Measurements from ENCODE around the gene CATSPERD. TPM values are rescaled to one million over a fixed set of nuclear protein-coding genes. Genes with fewer than 3 reads are reported as not detected.
"Not testable (repeated sequence)": the region's sequence is repeated elsewhere in the genome, so short reads cannot be mapped to it uniquely, and the experiment has no call there.

CATSPERD gene
- total RNA-seq, 1 donor from 2014 or later: 0.41 TPM

DNA sequence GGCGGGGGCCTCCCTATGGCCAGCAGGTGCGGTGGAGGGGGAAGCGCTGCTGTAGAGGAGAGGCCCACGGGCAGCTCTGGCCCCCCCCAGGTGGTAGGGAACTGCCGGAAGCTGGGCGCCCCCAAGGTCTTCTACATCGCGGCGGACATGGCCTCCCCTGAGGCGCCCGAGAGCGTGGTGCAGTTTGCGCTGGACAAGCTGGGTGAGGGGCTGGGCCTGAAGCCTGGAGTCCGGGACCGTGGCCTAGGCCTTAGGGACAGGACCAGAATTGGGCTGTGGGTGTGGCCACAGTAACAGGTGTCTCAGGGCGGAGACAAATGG, 34.2 kb upstream of the CATSPERD start:
- no peak for FAIRE-seq
- no peak for DNase-seq (ENCODE audit: low spot score in 2 of 2)

GRCh38 chr19:5686647-5687359, 33.6 kb upstream of the CATSPERD start:
- FAIRE-seq: no peak

GRCh38 chr19:5687360-5688198, 32.9 kb upstream of the CATSPERD start:
- FAIRE-seq: no peak
- DNase-seq (ENCODE audit: low spot score in 2 of 2): no peak

More at GRCh38 chr19:5686647-5687359, 33.6 kb upstream of the CATSPERD start:
- DNase-seq (ENCODE audit: low spot score in 2 of 2): peak; percentile 88 to 95

DNA sequence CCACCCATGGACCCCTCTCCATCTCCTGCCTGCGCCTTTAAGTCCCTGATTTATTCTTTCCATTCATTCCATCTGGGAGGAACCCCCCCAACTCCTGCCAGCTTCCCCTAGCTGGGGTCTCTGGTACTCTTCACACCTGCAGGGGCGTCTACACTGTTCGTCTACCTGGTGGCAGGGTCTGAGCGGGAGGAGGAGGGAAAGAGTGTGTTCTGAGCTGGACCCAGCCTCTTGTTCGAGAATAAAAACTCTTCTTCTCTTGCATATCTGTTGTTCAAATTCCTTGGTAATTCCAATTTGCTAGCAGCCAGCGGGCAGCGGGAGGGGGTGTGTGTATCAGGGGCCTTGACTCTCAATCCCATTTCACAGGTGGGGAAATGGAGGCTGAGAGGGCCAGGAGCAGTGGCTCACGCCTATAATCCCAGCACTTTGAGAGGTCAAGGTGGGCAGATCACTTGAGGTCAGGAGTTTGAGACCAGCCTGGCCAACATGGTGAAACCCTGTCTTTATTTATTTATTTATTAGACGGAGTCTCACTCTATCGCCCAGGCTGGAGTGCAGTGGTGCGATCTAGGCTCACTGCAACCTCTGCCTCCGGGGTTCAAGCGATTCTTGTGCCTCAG, 32.1 kb upstream of the CATSPERD start:
- not testable (repeated sequence) for FAIRE-seq; DNase-seq (ENCODE audit: low spot score in 2 of 2)

GRCh38 chr19:5690125-5690954, 30.1 kb upstream of the CATSPERD start, which contains the start of gene RPL36:
TSS of gene RPL36 (plus strand) at chr19:5690295. CDS start at chr19:5690508, 213 bp downstream.
- FAIRE-seq: no peak
- DNase-seq (ENCODE audit: low spot score in 2 of 2): peak; percentile 97 to 98

DNA sequence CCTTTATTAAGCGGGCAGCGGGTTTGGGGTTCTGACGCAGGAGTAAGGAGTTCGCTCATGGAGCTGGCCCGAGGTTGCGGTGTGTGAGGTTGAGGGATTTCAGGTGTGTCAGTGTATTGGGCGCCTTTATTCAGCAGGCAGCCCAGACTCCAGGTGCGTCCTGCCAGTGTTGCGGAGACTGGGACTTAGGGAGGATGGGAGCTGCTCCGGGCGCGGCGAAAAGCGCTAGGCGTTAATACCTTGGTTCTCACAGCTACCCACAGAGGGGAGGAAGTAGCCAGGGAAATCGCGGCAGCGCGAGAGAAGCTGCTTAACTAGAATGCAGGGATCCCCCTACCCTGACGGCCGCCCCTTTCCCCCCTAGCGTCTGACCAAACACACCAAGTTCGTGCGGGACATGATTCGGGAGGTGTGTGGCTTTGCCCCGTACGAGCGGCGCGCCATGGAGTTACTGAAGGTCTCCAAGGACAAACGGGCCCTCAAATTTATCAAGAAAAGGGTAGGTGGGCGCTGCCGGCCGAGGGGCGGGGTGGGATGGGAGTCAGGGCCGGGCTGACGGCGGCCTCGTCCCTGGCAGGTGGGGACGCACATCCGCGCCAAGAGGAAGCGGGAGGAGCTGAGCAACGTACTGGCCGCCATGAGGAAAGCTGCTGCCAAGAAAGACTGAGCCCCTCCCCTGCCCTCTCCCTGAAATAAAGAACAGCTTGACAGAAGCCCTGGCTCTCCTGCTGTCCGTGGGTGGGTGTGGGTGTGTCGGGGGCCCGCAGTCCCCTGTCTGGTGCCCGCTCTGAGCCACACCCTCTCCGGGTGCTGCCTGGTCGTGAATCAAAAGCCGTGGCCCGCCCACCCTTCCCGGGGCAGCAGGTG, 29.2 kb upstream of the CATSPERD start:
- DNase-seq (ENCODE audit: low spot score in 2 of 2) (peak in 1 of 2 donors; percentile 72), FAIRE-seq (no peak)

DNA sequence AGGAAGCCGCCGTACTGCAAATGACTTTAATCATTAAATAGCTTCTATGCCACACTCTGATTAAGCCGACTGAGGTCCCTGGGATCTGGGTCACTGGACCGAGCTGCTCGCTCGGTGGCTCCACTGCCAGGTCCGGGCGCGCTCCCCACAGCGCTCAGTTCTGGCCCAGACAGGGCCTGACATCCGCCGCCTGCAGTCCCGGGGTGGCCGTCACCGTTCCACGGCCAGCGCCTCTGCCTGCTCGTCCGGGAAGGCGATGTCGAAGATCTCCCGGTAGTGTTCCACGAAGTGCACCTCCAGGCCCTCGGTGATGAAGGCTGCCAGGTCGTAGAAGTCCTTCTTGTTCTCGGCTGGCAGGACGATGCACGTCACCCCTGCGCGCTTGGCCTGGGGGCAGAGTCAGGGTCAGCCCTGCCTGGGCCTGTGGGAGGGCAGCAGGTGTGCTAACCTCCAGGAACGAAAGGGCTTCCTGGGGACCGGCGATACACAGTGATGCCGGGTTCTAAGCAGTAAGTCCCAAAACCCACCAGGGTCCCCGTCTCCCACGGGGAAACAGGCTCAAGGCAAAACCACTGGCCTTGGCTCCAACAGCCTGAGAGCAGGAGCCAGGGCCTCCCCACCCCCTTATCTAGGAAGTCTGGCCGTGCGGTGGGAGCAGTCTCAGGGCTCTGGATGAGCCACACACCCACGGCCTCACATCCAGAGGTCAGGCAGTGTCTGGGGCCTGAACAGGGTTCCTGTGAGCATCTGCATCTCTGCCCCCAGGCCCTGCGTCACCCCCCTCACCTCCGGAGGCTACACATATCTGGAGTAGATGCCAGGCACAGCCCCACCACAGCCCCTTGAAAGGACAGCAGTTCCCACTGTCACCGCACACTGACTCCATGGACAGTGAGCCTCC, 28.4 kb upstream of the CATSPERD start:
- FAIRE-seq: no peak
- DNase-seq (ENCODE audit: low spot score in 2 of 2): no peak

GRCh38 chr19:5692723-5693194, 27.7 kb upstream of the CATSPERD start:
- no peak for DNase-seq (ENCODE audit: low spot score in 2 of 2)
- FAIRE-seq: no peak

- FAIRE-seq (no peak), DNase-seq (ENCODE audit: low spot score in 2 of 2) (no peak)
Measured at GRCh38 chr19:5693195-5694166, 27.0 kb upstream of the CATSPERD start.

GRCh38 chr19:5694167-5694955, 26.1 kb upstream of the CATSPERD start:
- DNase-seq (ENCODE audit: low spot score in 2 of 2): no peak
- FAIRE-seq: no peak

DNA sequence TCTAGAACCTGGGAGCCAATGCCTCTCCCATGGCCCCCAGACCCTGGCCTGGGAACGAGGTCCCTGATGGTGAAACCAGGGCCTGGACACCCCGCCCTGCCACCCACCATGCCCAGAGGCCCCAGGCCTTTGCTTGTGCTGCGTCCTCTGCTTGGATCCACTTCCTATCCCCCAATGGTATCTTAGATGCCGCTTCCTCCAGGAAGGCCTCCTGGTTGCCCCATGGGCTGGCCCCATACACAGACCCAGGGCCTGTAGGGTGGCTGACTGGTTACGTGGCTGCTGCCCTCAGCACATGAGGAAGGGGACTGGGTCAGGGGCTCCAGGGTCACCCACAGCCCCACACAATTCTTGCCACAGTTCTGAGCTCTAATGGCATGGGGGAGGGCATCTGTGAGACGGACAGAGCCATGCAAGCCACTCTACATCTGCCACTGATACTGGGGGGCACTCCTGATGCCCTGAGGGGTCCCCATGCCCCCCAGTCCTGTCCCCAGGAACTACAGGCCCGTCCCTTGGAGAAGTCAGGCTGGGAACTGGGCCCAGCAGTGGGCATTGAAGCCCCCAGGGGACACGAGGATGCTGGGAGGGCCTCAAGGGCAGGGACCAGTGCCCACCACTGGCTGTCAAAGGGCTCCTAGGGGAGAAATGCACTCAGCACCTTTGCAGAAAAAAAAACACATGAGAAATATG, 25.3 kb upstream of the CATSPERD start:
- FAIRE-seq (no peak), DNase-seq (ENCODE audit: low spot score in 2 of 2) (no peak)

DNA sequence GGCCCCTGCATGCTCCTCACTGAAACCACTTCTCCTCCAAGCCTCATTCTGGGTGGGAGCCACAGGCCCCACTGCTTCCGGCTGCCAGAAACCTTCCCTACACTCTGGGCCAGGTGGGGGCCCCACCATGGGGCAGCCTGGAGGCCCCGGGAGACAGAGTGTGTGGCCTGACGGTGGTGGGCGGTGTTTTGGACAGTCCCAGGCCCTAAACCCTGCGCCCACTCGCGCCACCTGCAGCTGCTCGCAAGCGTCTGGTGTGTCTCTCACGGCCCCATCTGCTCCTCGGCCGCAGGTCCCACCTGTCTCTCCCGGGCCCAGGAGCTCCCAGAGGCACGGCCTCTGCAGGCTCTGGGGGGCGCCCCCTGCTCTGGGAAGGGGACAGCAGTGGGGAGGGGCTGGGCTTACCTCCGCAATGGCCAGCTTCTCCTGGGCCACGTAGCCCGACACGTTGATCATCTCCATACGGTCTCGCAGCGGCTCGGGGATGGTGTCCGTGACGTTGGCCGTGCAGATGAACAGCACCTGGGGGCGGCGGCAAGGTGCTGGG, 24.7 kb upstream of the CATSPERD start:
- FAIRE-seq (no peak), DNase-seq (ENCODE audit: low spot score in 2 of 2) (no peak)

DNA sequence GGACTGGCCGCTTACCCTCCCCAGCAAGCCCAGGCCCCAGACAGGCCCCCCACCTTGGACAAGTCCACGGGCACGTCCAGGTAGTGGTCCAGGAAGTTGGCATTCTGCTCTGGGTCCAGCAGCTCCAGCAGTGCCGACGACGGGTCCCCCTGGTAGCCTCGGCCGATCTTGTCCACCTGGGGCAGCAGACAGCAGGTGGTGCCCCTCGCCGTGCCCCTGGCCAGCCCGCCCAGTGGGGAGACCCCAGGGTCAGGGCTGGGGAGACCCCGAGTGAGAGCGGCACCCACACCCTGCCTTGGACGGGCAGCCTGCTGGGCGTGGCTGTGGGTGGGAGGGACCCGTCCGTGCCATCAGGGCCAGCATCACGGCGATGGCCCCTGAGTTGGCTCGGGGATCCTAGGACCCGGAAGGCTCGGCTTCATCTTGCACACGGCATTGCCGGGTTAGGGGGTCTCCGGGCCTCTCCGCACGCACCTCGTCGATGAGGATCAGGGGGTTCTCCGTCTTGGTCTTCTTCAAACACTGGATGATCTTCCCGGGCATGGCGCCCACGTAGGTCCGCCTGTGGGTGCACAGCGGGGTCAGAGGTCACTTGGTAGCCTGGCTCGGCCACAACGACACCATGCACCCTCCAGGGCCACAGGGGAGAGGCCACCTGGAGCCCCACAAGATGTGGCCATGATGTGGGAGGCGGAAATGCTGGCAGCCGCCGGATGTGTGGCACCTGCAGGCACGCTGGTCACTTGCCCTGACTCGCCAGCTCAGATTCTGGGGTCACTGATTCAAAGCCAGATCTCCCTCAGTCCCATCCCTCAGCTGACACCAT, 24.0 kb upstream of the CATSPERD start:
- DNase-seq (ENCODE audit: low spot score in 2 of 2) (no peak), FAIRE-seq (no peak)

DNA sequence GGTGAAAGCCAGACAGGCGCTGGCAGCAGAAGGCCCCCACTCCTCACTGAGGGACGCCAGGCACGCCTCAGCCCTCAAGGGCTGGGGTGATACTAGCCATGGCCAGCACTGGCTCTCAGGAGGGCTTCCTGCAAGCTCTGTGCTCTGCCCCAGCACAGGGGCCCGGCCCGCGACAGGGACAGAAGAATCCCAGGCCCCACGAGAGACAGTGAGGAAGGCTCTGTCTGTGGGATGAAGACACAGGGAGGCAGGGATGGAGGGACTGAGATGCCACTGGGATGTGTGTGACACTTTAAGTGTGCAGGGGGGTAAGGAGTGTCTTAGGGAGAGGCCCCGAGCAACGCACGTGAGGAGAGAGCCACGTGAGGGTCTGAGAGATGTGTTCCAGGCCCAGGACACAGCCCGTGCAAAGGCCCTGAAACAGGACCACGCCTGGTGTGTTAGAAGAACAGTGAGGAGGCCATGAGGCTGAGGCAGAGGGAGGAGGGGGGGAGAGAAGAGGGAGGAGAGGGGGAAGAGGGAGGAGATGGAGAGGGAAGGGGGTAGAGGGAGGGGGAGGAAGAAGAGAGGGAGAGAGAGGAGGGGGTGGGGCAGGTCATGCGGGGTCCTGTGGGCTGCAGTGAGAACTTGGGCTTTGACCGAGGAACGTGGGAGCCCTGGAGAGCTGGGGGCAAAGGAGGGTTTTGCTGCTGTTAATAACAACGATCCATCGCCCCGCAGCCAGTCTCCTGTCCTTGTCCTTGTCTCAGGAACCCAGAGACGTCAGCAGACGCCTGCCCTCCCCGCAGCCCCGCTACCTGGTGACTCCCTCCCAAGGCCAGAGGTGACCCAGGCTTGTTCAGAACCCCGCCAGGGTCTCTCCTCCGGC, 23.2 kb upstream of the CATSPERD start:
- no peak for DNase-seq (ENCODE audit: low spot score in 2 of 2)
- no peak for FAIRE-seq

Data from frontal cortex (tissue), 4 donors.